Stomach (tissue), 9 donors: ENCODE results near the gene TM2D1. TPM values are rescaled to one million over a fixed set of nuclear protein-coding genes. Genes with fewer than 3 reads are reported as not detected.

Experiments
- DNase-seq, 2 donors: peaks; one replicate each; pipeline versions ENCODE4 v3.0.0 to v3.0.0-alpha.2; 2013 to 2019
- H3K27ac ChIP-seq, 5 donors: fragments of 200-600 bp in 4 of 5; sonication (generic) in 4 of 5; one replicate each; pipeline ENCODE4 v1.5.1; 2013 to 2019; ENCODE audit warnings: mild to moderate bottlenecking in 1 of 5, moderate library complexity in 1 of 5
- H3K27me3 ChIP-seq, 3 donors: fragments of 200-600 bp; sonication (generic); one replicate each; pipeline ENCODE4 v1.5.1; 2017 to 2019; ENCODE audit warnings: mixed run types in 1 of 3
- H3K36me3 ChIP-seq, 4 donors: fragments of 200-600 bp; sonication (generic); 1 replicate in 3 of 4; 2 replicates in 1 of 4; pipeline ENCODE4 v1.5.1; 2016 to 2019
- H3K4me1 ChIP-seq, 4 donors: fragments of 200-600 bp; sonication (generic); one replicate each; pipeline ENCODE4 v1.5.1; 2016 to 2019
- H3K4me3 ChIP-seq, 4 donors: fragments of 200-600 bp; sonication (generic) in 3 of 4; one replicate each; pipeline ENCODE4 v1.5.1; 2016 to 2019; ENCODE audit warnings: mild to moderate bottlenecking in 1 of 4
- H3K9me3 ChIP-seq, 4 donors: fragments of 200-600 bp; sonication (generic); one replicate each; pipeline ENCODE4 v1.5.1; 2016 to 2019
- EP300 ChIP-seq: sonication (generic); formaldehyde crosslinking; IDR thresholded peaks from one replicate; pipeline ENCODE4 v1.6.1; 2017; ENCODE audit warnings: antibody characterized with exemption
- POLR2A ChIP-seq, 4 donors: fragments of 450-650 bp; IDR thresholded peaks; one replicate each; pipeline ENCODE4 v1.6.1; 2016; ENCODE audit warnings: antibody characterized with exemption in 4 of 4, control low read depth in 2 of 4, mild to moderate bottlenecking in 1 of 4, moderate library complexity in 1 of 4
- POLR2AphosphoS5 ChIP-seq, 3 donors: sonication (generic); formaldehyde crosslinking; IDR thresholded peaks; one replicate each; pipeline ENCODE4 v1.6.1; 2016; ENCODE audit warnings: antibody characterized with exemption in 3 of 3
- WGBS, 5 donors: extraction: QIAGEN DNeasy Blood & Tissue Kit in 3 of 5; methylation state at CpG; one replicate each; pipeline versions ENCODE4 v1.1.5 to v1.1.7; 2013 to 2018; 5-methylcytosine and 5-hydroxymethylcytosine counted together
- intact Hi-C: fragments of 100-400 bp; cut with DNase I; formaldehyde crosslinking; loops from one replicate; pipeline ENCODE4 v1.15.1; 2023; ENCODE audit warnings: low total_unique reads
- polyA plus RNA-seq, 3 donors: library from polyadenylated mRNA; stranded (reverse); fragments of 200-250 nt; gene quantifications; one replicate each; pipeline ENCODE4 v1.2.3, GENCODE V29; 2013
- total RNA-seq, 5 donors: library from RNA; depleted of rRNA; stranded (reverse); fragments of >200 nt; gene quantifications; one replicate each; pipeline versions ENCODE4 v1.1.0 to v1.2.3, GENCODE V29; 2014 to 2016
- TF ChIP-seq, protein P1 (sequence below), 7 experiments: fragments of 450-650 bp in 4 of 7; fragments of 200-600 bp in 3 of 7; sonication (generic) in 3 of 7; IDR thresholded peaks; one replicate each; pipeline ENCODE4 v1.5.1; 2016 to 2019; ENCODE audit warnings: antibody characterized with exemption in 7 of 7, control low read depth in 2 of 7, mild to moderate bottlenecking in 1 of 7
- donor health status: healthy with polysubstance abuse.
- donor health status: Bipolar disorder and iron deficiency.
- donor health status: healthy.

TM2D1 gene
- total and polyA plus RNA-seq, 8 donors: 15.6 to 184 (median 41.4) TPM

DNA sequence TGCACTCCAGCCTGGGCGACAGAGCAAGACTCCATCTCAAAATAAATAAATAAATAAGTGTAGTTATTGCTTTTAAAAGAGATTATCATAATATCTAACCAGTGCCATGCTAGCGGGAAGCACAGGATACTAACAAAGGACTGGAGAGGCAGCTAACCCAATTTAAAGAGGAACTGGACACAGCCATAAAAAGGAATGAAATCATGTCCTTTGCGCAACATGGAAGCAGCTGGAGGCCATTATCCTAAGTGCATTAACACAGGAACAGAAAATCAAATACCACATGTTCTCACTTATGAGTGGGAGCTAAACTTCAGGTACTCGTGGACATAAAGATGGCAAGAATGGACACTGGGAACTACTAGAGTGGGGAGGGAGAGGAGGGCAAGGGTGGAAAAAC lies 54.9 kb downstream of the TM2D1 start:
- Histone ChIP-seq H3K4me1 (no peaks in the 10 kb centered on the region), H3K36me3 (peaks cover 0 to 4% (median 0%) of the 10 kb centered on the region in 4 donors), H3K27ac (no peak overlapping the region), H3K9me3 (no peaks in the 10 kb centered on the region), H3K27me3 (no peaks in the 10 kb centered on the region), H3K4me3 (no peak overlapping the region)
- TF ChIP-seq POLR2AphosphoS5 (IDR thresholded peaks at IDR 0.05) (no peak), POLR2A (IDR thresholded peaks at IDR 0.05) (no peak), EP300 (no peak)
- TF ChIP-seq, protein P1, sequence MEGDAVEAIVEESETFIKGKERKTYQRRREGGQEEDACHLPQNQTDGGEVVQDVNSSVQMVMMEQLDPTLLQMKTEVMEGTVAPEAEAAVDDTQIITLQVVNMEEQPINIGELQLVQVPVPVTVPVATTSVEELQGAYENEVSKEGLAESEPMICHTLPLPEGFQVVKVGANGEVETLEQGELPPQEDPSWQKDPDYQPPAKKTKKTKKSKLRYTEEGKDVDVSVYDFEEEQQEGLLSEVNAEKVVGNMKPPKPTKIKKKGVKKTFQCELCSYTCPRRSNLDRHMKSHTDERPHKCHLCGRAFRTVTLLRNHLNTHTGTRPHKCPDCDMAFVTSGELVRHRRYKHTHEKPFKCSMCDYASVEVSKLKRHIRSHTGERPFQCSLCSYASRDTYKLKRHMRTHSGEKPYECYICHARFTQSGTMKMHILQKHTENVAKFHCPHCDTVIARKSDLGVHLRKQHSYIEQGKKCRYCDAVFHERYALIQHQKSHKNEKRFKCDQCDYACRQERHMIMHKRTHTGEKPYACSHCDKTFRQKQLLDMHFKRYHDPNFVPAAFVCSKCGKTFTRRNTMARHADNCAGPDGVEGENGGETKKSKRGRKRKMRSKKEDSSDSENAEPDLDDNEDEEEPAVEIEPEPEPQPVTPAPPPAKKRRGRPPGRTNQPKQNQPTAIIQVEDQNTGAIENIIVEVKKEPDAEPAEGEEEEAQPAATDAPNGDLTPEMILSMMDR (IDR thresholded peaks at IDR 0.05): no peak
- DNase-seq: no peak
- intact Hi-C loops: no loop called here
- WGBS, 5 donors: 87 to 97% (median 92%) methylated on average over 4 of the region's 4 CpGs

DNA sequence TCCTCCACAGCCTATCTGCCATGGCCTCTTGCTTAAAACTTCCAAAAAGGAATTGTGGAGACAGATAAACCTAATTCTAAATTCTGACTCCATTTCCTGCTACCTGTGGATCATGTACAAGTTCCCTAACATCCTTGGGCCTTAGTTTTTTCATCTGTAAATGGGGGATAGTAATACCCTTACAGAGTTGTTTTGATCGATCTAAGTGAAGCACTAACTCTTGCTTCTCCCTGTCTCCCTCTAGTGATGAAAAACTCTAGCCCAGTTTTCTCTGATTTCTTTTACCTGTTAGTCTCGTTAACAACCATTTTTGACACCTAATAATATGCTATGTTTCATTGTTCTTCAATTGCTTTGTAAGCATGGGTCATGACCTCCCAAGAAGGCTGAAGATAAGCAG lies 65.9 kb downstream of the TM2D1 start:
- intact Hi-C loops: no loop called here
- Histone ChIP-seq H3K27ac (no peak overlapping the region), H3K36me3 (no peaks in the 10 kb centered on the region), H3K9me3 (no peaks in the 10 kb centered on the region), H3K27me3 (no peaks in the 10 kb centered on the region), H3K4me1 (no peaks in the 10 kb centered on the region), H3K4me3 (no peak overlapping the region)
- 68 to 87% (median 73%) methylated on average over 2 of the region's 2 CpGs for WGBS, 5 donors
- no peak for DNase-seq
- TF ChIP-seq, protein P1 (IDR thresholded peaks at IDR 0.05): no peak
- no peak for TF ChIP-seq POLR2A (IDR thresholded peaks at IDR 0.05)
- TF ChIP-seq POLR2AphosphoS5 (IDR thresholded peaks at IDR 0.05): no peak
- TF ChIP-seq EP300: no peak

DNA sequence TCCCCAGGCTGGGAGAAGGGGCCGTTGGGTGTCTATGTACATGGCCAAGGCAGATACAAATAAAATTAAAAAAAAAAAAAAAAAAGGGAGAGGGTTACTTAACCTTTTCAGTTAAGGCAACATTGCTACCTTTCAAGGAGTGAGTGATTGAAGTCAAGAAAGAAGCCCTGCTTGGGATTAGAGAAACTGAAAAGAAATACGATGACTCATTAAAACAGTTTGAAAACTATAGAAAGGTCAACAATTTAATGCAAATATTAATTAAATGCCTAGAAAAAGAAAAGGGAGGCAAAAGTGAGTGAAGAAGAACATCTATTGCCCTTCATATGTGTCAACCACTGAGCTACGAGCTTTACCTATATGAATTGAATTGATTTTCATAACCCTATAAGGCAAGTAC lies 69.5 kb downstream of the TM2D1 start:
- H3K36me3 ChIP-seq: no peaks in the 10 kb centered on the region
- no peaks in the 10 kb centered on the region for H3K27me3 ChIP-seq

DNA sequence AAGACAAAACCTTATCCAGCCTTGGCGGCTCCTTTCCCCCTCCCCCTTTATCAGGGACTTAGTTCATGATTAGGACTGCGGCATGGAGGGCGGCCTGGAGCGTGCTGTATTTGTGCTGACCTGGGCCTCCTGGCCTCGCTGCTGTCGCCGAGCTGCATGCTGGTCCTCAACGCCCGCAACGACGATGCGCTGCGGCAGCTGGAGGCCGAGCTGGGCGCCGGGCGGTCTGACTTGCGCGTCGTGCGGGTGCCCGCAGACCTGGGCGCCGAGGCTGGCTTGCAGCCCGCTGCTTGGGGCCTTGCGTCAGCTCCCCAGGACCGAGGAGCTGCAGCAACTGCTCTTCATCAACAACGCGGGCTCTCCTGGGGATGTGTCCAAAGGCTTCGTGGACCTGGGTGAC lies 70.9 kb downstream of the TM2D1 start:
- no peak for DNase-seq
- TF ChIP-seq POLR2A (IDR thresholded peaks at IDR 0.05) (no peak), EP300 (no peak), POLR2AphosphoS5 (IDR thresholded peaks at IDR 0.05) (no peak)
- TF ChIP-seq, protein P1 (IDR thresholded peaks at IDR 0.05): no peak
- no peaks in the 10 kb centered on the region for H3K27me3 ChIP-seq
- no peaks in the 10 kb centered on the region for H3K9me3 ChIP-seq
- H3K4me1 ChIP-seq: no peaks in the 10 kb centered on the region
- no peak overlapping the region for H3K27ac ChIP-seq
- WGBS, 5 donors: 92 to 99% (median 95%) methylated on average over 8 to 30 of the region's 30 CpGs
- no peak overlapping the region for H3K4me3 ChIP-seq
- intact Hi-C loops: no loop called here
- no peaks in the 10 kb centered on the region for H3K36me3 ChIP-seq

More for the DNA sequence above, 69.5 kb downstream of the TM2D1 start:
- TF ChIP-seq, protein P1 (IDR thresholded peaks at IDR 0.05): no peak
- TF ChIP-seq POLR2AphosphoS5 (IDR thresholded peaks at IDR 0.05) (no peak), POLR2A (IDR thresholded peaks at IDR 0.05) (no peak)
- intact Hi-C loops: no loop called here
- H3K4me1 ChIP-seq: no peaks in the 10 kb centered on the region
- no peak overlapping the region for H3K27ac ChIP-seq
- H3K4me3 ChIP-seq: no peak overlapping the region
- 82 to 91% (median 86%) methylated on average over 3 of the region's 3 CpGs for WGBS, 5 donors
- no peak for DNase-seq
- no peaks in the 10 kb centered on the region for H3K9me3 ChIP-seq
